ENCODE results near the gene RBMY1J.
"Not testable (repeated sequence)": the region's sequence is repeated elsewhere in the genome, so short reads cannot be mapped to it uniquely, and the experiment has no call there.

The RBMY1J gene

DNA sequence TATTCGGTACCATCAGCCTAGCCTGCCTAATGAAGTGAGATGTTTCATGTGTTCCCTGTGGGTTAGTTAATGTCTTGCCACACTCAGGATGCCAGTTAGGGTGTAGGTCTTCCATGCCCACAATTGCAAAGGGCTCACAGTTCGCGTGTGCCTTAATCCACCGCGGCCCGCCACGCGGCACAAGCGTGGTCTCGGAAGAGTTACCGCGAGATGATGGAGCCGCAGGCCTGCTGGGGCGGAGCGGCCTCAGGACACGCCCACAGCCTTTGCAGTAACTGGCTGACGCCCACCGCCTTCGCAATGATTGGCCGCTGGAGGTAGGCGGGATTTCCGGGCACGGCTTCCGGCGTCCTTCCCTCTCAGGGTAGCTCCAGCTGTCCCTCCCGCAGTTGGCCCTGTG, at the start of gene RBMY1J:
Gene RBMY1J, plus strand, starts transcription at position 301 of the 400 bp plus-strand sequence. CDS start 2,038 bp downstream, outside the sequence.
- DNase-seq (ENCODE audit: low read depth in 4 of 4, low spot score in 1 of 4) = not testable (repeated sequence)

DNA sequence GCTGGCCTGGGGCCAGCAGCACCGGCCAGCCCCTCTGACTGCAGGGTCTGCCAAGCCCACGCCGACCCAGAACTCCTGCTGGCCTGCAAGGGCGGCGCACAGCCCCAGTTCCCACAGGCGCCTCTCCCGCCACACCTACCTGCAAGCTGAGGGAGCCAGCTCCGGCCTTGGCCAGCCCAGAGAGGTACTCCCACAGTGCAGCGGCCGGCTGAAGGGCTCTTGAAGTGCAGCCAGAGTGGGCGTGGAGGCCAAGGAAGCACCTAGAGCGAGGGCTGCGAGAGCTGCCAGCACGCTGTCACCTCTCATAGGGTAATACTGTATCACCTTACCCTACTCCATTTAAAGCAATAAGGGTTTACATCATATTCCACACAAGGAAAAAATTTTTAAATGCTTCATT, 35.8 kb upstream of the RBMY1J start:
- no peak for DNase-seq (ENCODE audit: low read depth in 4 of 4, low spot score in 1 of 4)

DNA sequence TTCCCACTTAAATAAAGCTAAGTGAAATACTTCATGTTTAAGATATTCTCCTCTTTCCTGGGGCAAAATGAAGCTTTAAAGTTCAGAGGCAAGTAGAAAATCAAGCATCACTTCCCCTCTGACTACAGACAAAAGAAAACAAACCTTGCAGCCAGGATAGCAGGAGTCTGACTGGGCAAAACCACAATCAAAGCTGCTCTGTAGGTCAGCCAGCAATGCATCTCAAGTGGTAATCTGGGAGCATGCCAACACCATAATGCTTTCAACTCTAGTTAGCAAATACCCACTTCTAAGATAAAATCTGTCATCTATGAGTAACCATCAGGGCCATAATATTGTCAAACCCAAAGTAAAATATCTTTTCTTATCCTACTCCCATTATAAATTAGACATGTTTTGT, 32.6 kb upstream of the RBMY1J start:
- DNase-seq (ENCODE audit: low read depth in 4 of 4, low spot score in 1 of 4) = no peak

DNA sequence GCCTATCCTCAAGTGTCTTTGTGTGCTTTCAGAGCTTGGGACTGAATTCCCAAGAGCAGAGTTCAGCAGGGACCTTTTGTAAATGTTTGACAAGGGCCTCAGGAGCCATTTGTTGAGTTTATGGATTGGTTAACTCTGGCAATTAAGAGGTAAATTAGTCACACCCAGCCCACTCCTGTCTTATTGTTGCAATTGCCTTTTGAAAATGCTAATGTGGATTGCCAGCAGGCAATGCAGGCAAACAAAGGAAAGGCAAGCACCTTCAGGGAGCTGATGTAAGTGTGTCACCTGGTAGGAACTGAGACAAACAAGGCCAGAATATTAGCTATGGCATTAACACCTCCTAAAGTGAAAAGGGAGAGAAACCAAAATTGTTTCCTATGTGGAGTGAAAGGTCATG, 29.7 kb upstream of the RBMY1J start:
- no peak for DNase-seq (ENCODE audit: low read depth in 4 of 4, low spot score in 1 of 4)

DNA sequence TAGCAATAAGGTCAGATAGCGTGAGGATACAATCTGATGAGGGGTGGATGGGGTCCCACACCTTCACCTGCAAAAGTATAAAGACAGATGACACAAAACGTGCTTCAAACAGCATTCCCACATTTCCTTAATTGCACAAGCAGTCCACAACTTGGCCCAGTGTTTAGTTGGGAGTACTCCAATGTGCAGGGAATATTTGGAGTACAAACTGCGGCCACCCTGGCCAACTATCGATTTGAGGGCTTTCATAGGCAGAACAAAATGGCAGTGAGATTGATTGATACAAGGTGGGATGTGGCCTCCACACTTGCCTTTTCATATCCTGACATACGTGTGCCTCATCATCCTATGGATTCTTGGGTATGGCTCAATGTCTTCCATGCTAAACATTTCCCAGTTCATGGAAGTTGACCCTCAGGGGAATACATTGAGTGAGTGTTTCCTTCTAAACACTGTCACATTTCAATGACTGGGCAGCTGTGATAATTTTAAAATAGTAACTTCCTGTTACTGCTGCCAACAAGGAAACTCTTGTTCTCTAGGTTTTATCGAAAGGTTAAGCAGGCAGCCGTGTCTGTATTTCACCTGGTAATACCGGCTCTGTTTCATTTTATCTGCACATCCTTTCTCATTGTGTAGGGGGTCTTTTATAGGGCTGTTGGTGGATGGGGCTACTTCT, 41.6 kb downstream of the RBMY1J start:
- not testable (repeated sequence) for DNase-seq (ENCODE audit: low read depth in 4 of 4, low spot score in 1 of 4)

DNA sequence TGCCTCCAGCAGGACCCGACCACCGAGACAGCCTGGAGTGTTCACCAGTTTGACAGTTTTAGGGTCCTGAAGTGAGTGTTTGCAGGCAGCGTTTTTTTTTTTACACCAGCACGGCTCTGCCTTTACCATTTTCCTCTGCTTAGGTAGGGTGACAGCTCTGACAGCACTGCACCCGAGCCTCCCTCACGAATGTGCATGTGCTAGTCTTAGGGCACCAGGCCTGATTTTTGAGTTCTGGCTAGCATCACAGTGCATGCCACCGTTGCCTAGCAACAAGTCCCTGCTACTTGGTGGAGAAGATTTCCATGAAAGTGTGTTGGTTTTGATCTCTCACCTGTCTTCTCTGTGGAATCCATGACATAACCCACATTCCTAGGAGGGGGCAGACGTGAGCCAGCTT, 52.3 kb downstream of the RBMY1J start:
- not testable (repeated sequence) for DNase-seq (ENCODE audit: low read depth in 4 of 4, low spot score in 1 of 4)

DNA sequence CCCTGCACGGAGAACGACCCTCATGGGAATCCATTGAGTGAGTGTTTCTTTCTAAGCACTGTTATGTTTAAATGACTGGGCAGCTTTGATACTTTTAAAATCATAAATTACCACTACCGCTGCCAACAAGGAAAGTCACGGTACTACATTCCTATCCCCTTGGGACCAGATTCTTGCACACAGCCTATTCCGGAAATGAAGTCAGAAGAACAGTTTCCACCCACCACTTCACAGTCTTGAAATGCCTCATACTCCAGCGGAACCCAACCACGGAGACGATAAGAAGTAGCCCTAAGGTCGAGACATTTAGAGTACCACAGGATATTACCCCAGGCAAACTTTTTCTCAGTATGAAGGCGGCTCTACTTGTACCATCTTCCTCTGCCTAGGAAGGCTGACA, 58.8 kb downstream of the RBMY1J start:
- DNase-seq (ENCODE audit: low read depth in 4 of 4, low spot score in 1 of 4) = not testable (repeated sequence)
